ENCODE data around the gene FGGY.

DNA sequence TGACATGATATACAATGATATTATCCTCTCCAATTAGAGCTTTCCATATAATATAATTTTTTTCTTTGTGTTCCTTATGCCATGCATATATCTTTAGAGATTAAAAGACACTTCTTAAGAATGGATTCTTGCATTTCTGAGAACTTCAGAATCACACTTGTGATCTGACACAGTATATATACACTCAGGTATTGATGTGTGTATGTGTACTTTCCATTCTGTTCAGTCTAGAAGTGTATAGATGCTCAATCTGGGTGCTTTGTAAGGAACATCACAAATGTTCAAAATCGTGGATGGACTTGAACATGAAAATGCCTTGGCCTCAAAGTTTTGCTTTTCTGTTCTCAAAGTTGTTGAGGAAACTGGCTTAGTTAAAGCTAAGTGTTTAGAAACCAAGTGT is 102.7 kb downstream of the FGGY start:
- TF ChIP-seq, protein P1, sequence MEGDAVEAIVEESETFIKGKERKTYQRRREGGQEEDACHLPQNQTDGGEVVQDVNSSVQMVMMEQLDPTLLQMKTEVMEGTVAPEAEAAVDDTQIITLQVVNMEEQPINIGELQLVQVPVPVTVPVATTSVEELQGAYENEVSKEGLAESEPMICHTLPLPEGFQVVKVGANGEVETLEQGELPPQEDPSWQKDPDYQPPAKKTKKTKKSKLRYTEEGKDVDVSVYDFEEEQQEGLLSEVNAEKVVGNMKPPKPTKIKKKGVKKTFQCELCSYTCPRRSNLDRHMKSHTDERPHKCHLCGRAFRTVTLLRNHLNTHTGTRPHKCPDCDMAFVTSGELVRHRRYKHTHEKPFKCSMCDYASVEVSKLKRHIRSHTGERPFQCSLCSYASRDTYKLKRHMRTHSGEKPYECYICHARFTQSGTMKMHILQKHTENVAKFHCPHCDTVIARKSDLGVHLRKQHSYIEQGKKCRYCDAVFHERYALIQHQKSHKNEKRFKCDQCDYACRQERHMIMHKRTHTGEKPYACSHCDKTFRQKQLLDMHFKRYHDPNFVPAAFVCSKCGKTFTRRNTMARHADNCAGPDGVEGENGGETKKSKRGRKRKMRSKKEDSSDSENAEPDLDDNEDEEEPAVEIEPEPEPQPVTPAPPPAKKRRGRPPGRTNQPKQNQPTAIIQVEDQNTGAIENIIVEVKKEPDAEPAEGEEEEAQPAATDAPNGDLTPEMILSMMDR (IDR thresholded peaks at IDR 0.05): no peak
- TF ChIP-seq EZH2 (IDR thresholded peaks at IDR 0.05) (no peak), EZH2phosphoT487 (IDR thresholded peaks at IDR 0.05) (no peak)

Data from neural progenitor cell (in vitro differentiated cells).